Endodermal cell (in vitro differentiated cells): ENCODE results near the gene NF1. TPM values are rescaled to one million over a fixed set of nuclear protein-coding genes. Genes with fewer than 3 reads are reported as not detected.

Source experiments
- DNase-seq: peaks from one replicate; pipeline ENCODE4 v3.0.0-alpha.2; 2017
- H3K27ac ChIP-seq: 2 replicates; pipeline ENCODE4 v1.5.1; 2013; ENCODE audit warnings: mild to moderate bottlenecking, low read depth, low read length, moderate library complexity
- H3K27me3 ChIP-seq: 2 replicates; pipeline ENCODE4 v1.6.1; 2013; ENCODE audit warnings: mild to moderate bottlenecking, low read length, moderate library complexity; ENCODE audit not compliant: insufficient read depth, control insufficient read depth, poor library complexity, severe bottlenecking
- H3K36me3 ChIP-seq: 2 replicates; pipeline ENCODE4 v1.7.0; 2013; ENCODE audit warnings: mild to moderate bottlenecking, low read length, moderate library complexity; ENCODE audit not compliant: control insufficient read depth, insufficient read depth
- H3K4me1 ChIP-seq: one replicate; pipeline ENCODE4 v1.7.0; 2013; ENCODE audit warnings: low read length; ENCODE audit not compliant: control insufficient read depth, insufficient read depth
- H3K4me3 ChIP-seq: 2 replicates; pipeline ENCODE4 v1.5.1; 2013; ENCODE audit warnings: mild to moderate bottlenecking, low read length, moderate library complexity
- H3K9ac ChIP-seq: 2 replicates; pipeline ENCODE4 v1.6.1; 2013; ENCODE audit warnings: mild to moderate bottlenecking, low read length, moderate library complexity; ENCODE audit not compliant: poor library complexity, severe bottlenecking; ENCODE audit errors: extremely low read depth
- H3K9me3 ChIP-seq: 2 replicates; pipeline ENCODE4 v1.6.1; 2013; ENCODE audit warnings: mild to moderate bottlenecking, low read length, moderate library complexity; ENCODE audit not compliant: control insufficient read depth
- H3K27ac Mint-ChIP-seq: 2 replicates; pipeline ENCODE4 v1.8.0; 2020; ENCODE audit warnings: mixed read lengths
- H3K27me3 Mint-ChIP-seq: 2 replicates; pipeline ENCODE4 v1.8.0; 2021; ENCODE audit warnings: mild to moderate bottlenecking, mixed read lengths; ENCODE audit not compliant: insufficient read depth
- H3K36me3 Mint-ChIP-seq: 2 replicates; pipeline ENCODE4 v1.8.0; 2020; ENCODE audit warnings: low read depth, mixed read lengths
- H3K4me1 Mint-ChIP-seq: 2 replicates; pipeline ENCODE4 v1.8.0; 2020; ENCODE audit warnings: mixed read lengths
- H3K4me3 Mint-ChIP-seq: 2 replicates; pipeline ENCODE4 v1.8.0; 2020; ENCODE audit warnings: mild to moderate bottlenecking, moderate library complexity, mixed read lengths
- H3K9me3 Mint-ChIP-seq: 2 replicates; pipeline ENCODE4 v1.8.0; 2020; ENCODE audit warnings: mild to moderate bottlenecking, mixed read lengths
- WGBS, 2 experiments: methylation state at CpG; one replicate each; pipeline versions ENCODE4 v1.1.5 to v1.1.7; 2013; ENCODE audit warnings: missing lambda C conversion rate in 2 of 2, mixed read lengths in 1 of 2; ENCODE audit not compliant: insufficient coverage in 1 of 2, insufficient read length in 1 of 2; 5-methylcytosine and 5-hydroxymethylcytosine counted together
- total RNA-seq, 2 donors: library from RNA; stranded (reverse); fragmentation: NEBNext Ultra II Directional in 1 of 2; extraction: Animal tissue kit (Norgen Biotek cat#: 25700) in 1 of 2; gene quantifications; 2 replicates in 1 of 2; 3 replicates in 1 of 2; pipeline ENCODE4 v1.2.1, GENCODE V29; 2021
- TF ChIP-seq, protein P1 (sequence below): fragments of 200-600 bp; sonication (generic); conservative IDR thresholded peaks from 2 replicates; pipeline ENCODE4 v1.5.0; 2021; ENCODE audit warnings: antibody characterized with exemption, mild to moderate bottlenecking

NF1 gene
- total RNA-seq, 2 donors from 2014 or later = 61.9 to 69.3 TPM

DNA sequence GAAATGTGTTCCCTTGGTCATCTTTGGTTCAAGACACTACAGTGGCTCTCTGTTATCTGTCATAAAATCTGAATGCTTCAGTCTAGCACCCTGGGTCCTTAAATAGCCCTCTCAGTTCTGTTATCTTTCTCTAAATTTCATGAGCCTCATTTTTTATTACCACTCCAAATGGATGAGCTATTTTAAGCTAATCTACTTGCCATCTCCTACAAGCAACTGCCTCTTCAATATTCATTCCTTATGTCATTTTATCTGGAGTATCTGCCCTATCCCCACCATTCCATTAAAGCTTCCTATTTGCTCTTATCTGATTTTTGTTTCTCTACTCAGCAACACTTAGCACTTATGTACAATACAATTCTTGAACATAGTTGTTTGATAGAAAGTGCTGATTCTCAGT is 254.7 kb downstream of the NF1 start:
- H3K9ac ChIP-seq = no peak overlapping the region
- H3K27ac Mint-ChIP-seq = no peak overlapping the region
- no peaks in the 10 kb centered on the region for H3K27me3 ChIP-seq
- H3K27ac ChIP-seq = no peak overlapping the region
- no peaks in the 10 kb centered on the region for H3K4me1 ChIP-seq
- H3K9me3 Mint-ChIP-seq = no peaks in the 10 kb centered on the region
- peaks cover 47% of the 10 kb centered on the region for H3K36me3 Mint-ChIP-seq
- no peaks in the 10 kb centered on the region for H3K4me1 Mint-ChIP-seq
- TF ChIP-seq, protein P1, sequence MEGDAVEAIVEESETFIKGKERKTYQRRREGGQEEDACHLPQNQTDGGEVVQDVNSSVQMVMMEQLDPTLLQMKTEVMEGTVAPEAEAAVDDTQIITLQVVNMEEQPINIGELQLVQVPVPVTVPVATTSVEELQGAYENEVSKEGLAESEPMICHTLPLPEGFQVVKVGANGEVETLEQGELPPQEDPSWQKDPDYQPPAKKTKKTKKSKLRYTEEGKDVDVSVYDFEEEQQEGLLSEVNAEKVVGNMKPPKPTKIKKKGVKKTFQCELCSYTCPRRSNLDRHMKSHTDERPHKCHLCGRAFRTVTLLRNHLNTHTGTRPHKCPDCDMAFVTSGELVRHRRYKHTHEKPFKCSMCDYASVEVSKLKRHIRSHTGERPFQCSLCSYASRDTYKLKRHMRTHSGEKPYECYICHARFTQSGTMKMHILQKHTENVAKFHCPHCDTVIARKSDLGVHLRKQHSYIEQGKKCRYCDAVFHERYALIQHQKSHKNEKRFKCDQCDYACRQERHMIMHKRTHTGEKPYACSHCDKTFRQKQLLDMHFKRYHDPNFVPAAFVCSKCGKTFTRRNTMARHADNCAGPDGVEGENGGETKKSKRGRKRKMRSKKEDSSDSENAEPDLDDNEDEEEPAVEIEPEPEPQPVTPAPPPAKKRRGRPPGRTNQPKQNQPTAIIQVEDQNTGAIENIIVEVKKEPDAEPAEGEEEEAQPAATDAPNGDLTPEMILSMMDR = no peak
- H3K9me3 ChIP-seq = no peaks in the 10 kb centered on the region
- DNase-seq = no peak
- no peak overlapping the region for H3K4me3 ChIP-seq
- H3K4me3 Mint-ChIP-seq = no peak overlapping the region
- peaks cover 52% of the 10 kb centered on the region for H3K36me3 ChIP-seq
- no peaks in the 10 kb centered on the region for H3K27me3 Mint-ChIP-seq

DNA sequence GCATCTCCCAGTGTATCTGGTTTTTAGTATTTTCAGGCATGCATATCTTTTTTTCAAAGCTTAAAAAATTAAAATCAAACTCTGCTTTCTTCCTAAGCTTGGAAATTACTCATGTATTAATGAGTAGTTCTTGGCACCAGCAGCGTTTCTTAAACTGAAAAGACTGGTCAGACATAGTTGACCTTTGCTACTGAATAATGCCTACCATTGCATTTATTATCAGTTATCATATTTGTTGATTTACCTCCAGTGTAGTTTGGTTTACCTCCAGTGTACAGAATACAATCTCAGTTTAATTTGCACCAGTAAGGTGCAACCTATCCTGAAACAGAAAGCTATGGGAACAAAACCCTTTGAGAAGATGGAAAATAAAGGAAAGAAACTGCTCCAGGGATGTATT is 261.2 kb downstream of the NF1 start:
- no peak for DNase-seq
- Histone ChIP-seq H3K36me3 (peaks cover 80% of the 10 kb centered on the region), H3K4me3 (no peak overlapping the region), H3K9ac (no peak overlapping the region), H3K27ac (no peak overlapping the region), H3K27me3 (no peaks in the 10 kb centered on the region), H3K9me3 (no peaks in the 10 kb centered on the region), H3K4me1 (no peaks in the 10 kb centered on the region)
- 93% methylated on average over 1 of the region's 1 CpG; no CpG with 5 or more reads in 1 of the 2 experiments for WGBS, 2 experiments
- Mint-ChIP-seq H3K36me3 (peaks cover 56% of the 10 kb centered on the region), H3K4me1 (no peaks in the 10 kb centered on the region), H3K27me3 (no peaks in the 10 kb centered on the region), H3K4me3 (no peak overlapping the region), H3K27ac (no peak overlapping the region), H3K9me3 (no peaks in the 10 kb centered on the region)
- TF ChIP-seq, protein P1 = no peak

DNA sequence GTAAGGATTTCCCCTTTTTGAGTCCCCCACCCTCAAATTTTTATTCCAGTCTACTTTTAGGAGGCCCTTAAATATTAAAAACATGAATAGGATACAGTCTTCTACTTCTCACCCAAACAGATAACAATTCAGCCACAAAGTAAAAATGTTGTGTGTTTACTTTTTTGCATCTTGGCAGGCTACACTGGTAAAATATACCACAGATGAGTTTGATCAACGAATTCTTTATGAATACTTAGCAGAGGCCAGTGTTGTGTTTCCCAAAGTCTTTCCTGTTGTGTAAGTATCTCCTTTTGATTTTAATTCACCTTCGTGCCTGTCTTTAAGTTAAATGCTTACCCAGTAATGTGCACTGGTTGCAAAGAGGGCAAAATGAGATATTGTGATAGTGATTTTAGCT is 262.3 kb downstream of the NF1 start:
- Mint-ChIP-seq H3K4me1 (peaks cover 2% of the 10 kb centered on the region), H3K27ac (no peak overlapping the region), H3K27me3 (no peaks in the 10 kb centered on the region), H3K4me3 (no peak overlapping the region), H3K36me3 (peaks cover 56% of the 10 kb centered on the region), H3K9me3 (no peaks in the 10 kb centered on the region)
- 91 to 100% methylated on average over 2 of the region's 2 CpGs for WGBS, 2 experiments
- no peak overlapping the region for H3K4me3 ChIP-seq
- no peaks in the 10 kb centered on the region for H3K27me3 ChIP-seq
- no peak overlapping the region for H3K27ac ChIP-seq
- H3K9me3 ChIP-seq = no peaks in the 10 kb centered on the region
- H3K4me1 ChIP-seq = no peaks in the 10 kb centered on the region
- TF ChIP-seq, protein P1 = no peak
- no peak for DNase-seq
- H3K36me3 ChIP-seq = peaks cover 82% of the 10 kb centered on the region
- H3K9ac ChIP-seq = no peak overlapping the region
